ENCODE data around the gene GOLIM4.
"Not testable (repeated sequence)": the region's sequence is repeated elsewhere in the genome, so short reads cannot be mapped to it uniquely, and the experiment has no call there.

GOLIM4 gene

DNA sequence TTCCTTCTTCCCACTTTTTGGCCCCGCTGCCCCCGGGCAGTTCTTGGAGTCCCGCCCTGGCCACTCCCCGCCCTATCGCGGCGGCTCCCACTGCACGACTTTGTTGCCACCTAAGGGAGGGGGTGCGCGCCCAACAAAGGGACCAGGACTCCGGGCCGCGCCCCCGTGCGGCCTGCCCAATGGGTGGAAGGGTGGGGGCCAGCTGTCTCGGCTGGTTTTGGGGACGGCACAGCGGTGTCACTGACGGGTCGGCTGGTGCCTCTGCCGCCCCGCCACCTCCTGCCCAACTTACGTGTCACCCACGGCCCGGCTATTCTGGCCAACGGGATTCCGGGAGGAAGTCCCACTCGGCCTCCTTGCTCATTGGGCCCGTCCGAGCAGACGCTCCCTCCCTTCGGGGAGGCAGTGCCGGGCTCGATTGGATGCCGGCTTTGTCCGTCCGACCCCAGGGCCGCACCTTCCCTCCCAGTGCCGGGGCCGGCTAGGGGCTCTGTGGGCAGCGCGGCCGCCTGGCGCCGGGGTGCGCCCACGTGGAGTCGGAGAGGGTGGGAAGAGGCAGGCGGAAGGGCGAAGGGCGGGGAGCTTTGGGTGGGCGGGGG lies at the start of gene GOLIM4:
Gene GOLIM4 (minus strand): TSS at position 314 of the 599 bp plus-strand sequence. CDS start 639 bp downstream, outside the sequence.
- DNase-seq, result peak; percentile 92 to 93

DNA sequence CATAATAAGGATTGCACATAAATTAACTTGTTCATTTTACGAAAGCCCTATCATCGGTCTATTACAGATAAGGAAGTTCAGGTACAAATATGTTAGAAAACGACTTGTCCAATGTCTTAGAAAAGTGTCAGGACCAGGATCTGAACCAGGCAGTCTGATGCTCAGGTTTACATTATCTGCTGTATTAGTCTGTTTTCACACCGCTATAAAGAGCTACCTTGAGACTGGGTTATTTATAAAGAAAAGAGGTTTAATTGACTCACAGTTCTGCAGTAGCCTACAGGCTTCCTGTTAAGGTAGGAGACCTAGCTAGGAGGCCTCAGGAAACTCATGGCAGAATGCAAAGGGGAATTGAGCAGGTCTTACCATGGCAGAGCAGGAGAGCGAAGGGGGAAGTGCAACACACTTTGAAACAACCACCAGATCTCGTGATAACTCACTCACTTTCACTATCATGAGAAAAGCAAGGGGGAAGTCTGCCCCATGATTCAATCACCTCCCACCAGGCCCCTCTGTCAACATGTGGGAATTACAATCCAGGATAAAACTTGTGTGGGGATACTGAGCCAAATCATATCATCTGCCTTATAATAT lies 45.8 kb upstream of the GOLIM4 start:
- no peak for DNase-seq

GRCh38 chr3:168139947-168140346 lies 44.2 kb upstream of the GOLIM4 start:
- DNase-seq, result no peak

DNA sequence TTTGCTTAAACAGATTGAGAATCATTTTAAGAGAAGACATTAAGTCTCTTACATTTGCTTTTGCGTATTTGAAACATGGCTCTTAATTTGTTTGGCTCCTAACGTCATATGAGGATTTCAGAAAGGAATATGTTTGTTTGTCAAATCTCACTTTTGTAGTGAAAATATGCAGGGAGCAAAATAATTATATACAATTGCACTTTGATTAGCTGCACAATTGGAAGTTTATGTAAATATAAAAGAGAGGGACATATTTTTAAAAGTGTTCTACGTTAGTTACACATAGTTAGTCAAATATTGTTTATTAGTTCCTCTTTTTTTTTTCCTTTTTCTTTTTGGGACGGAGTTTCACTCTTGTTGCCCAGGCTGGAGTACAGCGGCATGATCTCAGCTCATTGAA lies 42.7 kb upstream of the GOLIM4 start:
- no peak for DNase-seq

DNA sequence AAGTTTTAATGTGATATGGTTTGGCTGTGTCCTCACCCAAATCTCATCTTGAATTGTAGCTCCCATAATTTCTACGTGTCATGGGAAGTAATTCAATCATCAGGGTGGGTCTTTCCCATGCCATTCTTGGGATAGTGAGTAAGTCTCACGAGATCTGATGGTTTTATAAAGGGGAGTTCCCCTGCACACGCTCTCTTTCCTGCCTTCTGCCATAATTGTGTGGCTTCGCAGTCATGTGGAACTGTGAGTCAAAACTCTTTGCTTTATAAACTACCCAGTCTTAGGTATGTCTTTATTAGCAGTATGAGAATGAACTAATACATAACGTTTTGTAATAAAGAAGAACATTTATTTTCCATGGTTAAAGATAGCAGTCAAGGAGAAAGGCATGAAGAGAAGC lies 39.2 kb upstream of the GOLIM4 start:
- DNase-seq, result no peak

DNA sequence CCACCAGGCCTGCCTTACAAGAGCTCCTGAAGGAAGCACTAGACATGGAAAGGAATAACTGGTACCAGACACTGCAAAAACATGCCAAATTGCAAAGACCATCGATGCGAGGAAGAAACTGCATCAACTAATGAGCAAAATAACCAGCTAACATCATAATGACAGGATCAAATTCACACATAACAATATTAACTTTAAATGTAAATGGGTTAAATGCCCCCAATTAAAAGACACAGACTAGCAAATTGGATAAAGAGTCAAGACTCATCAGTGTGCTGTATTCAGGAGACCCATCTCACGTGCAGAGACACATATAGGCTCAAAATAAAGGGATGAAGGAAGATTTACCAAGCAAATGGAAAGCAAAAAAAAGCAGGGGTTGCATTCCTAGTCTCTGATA lies 34.5 kb upstream of the GOLIM4 start:
- DNase-seq, result not testable (repeated sequence)

DNA sequence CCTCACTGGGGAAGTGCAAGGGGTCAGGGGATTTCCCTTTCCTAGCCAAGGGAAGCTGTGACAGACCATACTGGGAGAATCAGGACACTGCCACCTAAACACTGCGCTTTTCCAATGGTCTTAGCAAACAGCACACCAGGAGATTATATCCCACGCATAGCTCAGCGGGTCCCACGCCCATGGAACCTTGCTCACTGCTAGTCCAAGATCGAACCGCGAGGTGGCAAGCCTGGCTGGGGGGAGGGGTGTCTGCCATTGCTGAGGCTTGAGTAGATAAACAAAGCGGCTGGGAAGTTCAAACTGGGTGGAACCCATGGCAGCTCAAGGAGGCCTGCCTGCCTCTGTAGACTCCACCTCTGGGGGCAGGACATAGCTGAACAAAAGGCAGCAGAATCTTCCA lies 32.7 kb upstream of the GOLIM4 start:
- DNase-seq, result not testable (repeated sequence)

- DNase-seq, result no peak
Observed at GRCh38 chr3:168127466-168127865, 31.7 kb upstream of the GOLIM4 start.

GRCh38 chr3:168124791-168125190 lies 29.1 kb upstream of the GOLIM4 start:
- DNase-seq, result no peak

GRCh38 chr3:168124291-168124690 lies 28.6 kb upstream of the GOLIM4 start:
- no peak for DNase-seq

DNA sequence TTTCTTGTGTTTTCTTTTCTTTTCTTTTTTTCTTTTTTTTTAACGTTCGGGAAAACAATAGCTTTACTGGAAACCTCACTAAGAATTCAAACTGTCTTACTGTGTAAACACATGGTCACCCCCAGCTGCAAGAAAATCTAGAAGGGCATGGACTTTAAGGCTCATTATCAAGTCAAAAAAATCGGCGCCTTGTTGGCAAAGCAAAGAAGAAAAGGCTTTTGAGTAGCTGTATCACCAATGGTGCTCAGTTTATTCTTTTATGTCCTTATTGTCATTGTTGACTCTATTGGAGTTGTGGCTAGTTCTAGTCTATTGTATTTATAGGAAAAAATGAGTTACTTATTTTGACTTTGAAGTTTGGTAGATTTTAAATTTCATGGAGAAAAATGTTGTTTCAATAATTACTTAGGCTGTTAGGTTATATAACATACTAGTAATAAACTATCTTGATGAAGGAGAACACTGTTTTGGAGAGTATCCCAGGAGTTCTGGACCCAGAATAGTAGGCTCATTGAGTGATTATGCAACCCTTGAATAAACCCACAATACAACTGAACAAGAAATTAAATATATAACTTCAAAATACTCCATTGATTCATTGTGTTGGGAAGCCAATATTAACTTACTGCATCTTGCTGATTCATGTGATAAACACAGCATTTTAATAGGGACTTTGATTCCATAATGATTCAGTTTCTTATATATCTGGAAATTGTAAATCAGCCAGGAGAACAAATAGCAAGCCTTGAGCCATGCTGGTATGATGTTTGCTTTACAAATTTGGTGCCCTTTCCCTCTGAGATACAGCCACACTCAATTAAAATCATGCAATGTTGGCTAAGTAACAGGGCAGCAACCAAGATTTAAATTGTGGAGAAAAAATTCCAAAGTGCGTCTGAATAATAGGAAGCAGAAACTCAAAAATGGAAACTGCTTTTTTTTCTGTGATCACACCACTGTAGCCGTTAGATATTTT lies 27.8 kb upstream of the GOLIM4 start:
- DNase-seq, result no peak

DNA sequence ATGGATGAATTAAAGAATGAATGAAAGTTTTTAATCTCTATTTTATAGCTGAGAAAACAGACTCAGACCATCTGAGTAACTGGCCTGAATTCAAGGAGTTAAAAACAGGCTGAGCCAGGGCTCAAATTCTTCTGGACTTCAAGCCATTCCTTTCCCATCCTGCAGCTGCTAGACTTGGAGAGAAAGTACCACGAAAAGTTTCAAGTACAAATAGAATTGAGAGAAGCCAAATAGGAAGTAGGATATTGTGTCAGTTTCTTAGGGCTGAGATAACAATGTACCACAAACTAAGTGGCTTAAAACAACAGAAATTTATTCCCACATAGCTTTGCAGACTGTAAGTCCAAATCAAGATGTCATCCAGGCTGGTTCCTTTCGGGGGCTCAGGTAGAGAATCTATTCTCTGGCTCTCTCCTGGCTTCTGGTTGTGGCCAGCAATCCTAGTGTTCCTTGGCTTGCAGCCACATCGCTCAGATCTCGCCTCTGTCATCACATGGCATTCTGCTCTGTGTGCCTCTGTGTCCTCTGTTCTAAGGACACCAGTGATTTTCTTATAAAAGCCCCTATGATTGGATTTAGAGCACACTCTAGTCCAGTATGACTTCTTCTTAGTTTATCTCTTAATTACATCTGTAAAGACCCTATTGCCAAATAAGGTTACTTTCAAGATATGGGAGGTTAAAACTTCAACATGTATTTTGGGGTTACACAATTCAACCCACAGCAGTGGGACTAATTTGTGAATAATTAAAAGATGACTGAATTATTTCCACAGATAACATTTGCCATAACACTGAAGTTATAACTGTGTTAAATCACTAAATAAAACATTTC lies 25.7 kb upstream of the GOLIM4 start:
- no peak for DNase-seq

DNA sequence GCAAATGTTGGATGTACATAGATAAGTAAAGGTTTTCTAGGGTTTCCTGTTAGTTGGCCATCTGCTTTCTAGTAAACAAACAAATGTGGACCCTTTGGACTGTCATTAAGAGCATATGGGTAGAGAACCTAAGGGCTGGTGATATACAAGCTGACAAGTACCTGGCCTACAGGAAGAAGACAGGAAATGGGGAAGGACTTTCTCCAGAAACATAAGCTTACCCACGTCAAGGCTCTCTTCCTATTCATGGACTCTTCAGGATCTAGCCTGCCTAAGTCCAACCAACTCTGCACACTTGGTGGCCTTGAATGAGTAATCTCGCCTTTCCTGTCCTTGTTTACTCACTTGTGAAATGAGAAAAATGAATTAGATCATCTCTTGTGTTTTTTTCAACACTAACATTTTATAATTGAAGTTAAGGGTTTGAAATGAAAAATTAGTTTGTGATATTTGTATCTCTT lies 22.2 kb upstream of the GOLIM4 start:
- no peak for DNase-seq

GRCh38 chr3:168117059-168117458 lies 21.3 kb upstream of the GOLIM4 start:
- no peak for DNase-seq

- DNase-seq, result no peak
Observed at GRCh38 chr3:168116279-168116678, 20.6 kb upstream of the GOLIM4 start.

GRCh38 chr3:168113848-168114247 lies 18.1 kb upstream of the GOLIM4 start:
- no peak for DNase-seq

GRCh38 chr3:168112894-168113293 lies 17.2 kb upstream of the GOLIM4 start:
- no peak for DNase-seq

GRCh38 chr3:168104361-168104760 lies 8.6 kb upstream of the GOLIM4 start:
- no peak for DNase-seq

GRCh38 chr3:168102735-168103410 lies 7.1 kb upstream of the GOLIM4 start:
- no peak for DNase-seq

DNA sequence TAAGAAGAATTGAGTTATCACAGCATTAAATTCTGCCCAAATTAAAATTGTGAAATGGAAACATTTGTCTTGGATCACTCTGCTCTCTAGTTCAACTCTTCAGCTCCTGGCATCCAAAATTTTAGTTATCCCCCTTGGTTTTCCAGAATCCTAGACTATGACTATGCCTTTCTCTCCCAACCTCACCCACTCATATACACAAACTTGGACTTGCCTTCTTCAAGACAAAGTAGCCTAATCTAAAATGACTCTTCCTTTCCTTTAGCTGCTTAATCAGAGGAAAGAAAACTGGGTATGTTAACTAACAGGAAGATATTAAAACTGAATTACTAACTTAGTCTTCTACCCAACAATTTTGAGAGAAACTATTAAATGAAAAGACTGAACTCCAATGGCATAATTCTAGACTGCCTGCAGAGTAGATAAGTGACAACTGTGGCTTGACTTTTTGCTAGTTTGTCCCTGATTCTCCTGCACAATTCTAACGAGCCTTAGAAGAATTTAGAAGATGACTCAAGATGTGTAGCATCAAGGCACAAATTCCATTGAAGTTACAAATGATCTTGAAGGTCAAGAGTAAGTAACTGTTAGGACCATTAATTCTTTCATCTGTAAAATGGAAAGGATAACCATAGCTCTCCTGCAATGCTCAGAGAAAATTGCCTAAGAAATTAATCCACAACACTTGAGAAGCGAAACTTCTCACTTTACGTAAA lies 5.2 kb upstream of the GOLIM4 start:
- no peak for DNase-seq

- no peak for DNase-seq
Observed at GRCh38 chr3:168097381-168097780, 1.7 kb upstream of the GOLIM4 start.

All from SW 1271 (cell line).